Endodermal cell (in vitro differentiated cells): Measurements from ENCODE around the gene SLC12A3. TPM values are rescaled to one million over a fixed set of nuclear protein-coding genes. Genes with fewer than 3 reads are reported as not detected.
"Not testable (repeated sequence)": the region's sequence is repeated elsewhere in the genome, so short reads cannot be mapped to it uniquely, and the experiment has no call there.

Source experiments
- DNase-seq: peaks from one replicate; pipeline ENCODE4 v3.0.0-alpha.2; 2017
- H3K27ac ChIP-seq: 2 replicates; pipeline ENCODE4 v1.5.1; 2013; ENCODE audit warnings: mild to moderate bottlenecking, low read depth, low read length, moderate library complexity
- H3K27me3 ChIP-seq: 2 replicates; pipeline ENCODE4 v1.6.1; 2013; ENCODE audit warnings: mild to moderate bottlenecking, low read length, moderate library complexity; ENCODE audit not compliant: insufficient read depth, control insufficient read depth, poor library complexity, severe bottlenecking
- H3K36me3 ChIP-seq: 2 replicates; pipeline ENCODE4 v1.7.0; 2013; ENCODE audit warnings: mild to moderate bottlenecking, low read length, moderate library complexity; ENCODE audit not compliant: control insufficient read depth, insufficient read depth
- H3K4me1 ChIP-seq: one replicate; pipeline ENCODE4 v1.7.0; 2013; ENCODE audit warnings: low read length; ENCODE audit not compliant: control insufficient read depth, insufficient read depth
- H3K4me3 ChIP-seq: 2 replicates; pipeline ENCODE4 v1.5.1; 2013; ENCODE audit warnings: mild to moderate bottlenecking, low read length, moderate library complexity
- H3K9ac ChIP-seq: 2 replicates; pipeline ENCODE4 v1.6.1; 2013; ENCODE audit warnings: mild to moderate bottlenecking, low read length, moderate library complexity; ENCODE audit not compliant: poor library complexity, severe bottlenecking; ENCODE audit errors: extremely low read depth
- H3K9me3 ChIP-seq: 2 replicates; pipeline ENCODE4 v1.6.1; 2013; ENCODE audit warnings: mild to moderate bottlenecking, low read length, moderate library complexity; ENCODE audit not compliant: control insufficient read depth
- H3K27ac Mint-ChIP-seq: 2 replicates; pipeline ENCODE4 v1.8.0; 2020; ENCODE audit warnings: mixed read lengths
- H3K27me3 Mint-ChIP-seq: 2 replicates; pipeline ENCODE4 v1.8.0; 2021; ENCODE audit warnings: mild to moderate bottlenecking, mixed read lengths; ENCODE audit not compliant: insufficient read depth
- H3K36me3 Mint-ChIP-seq: 2 replicates; pipeline ENCODE4 v1.8.0; 2020; ENCODE audit warnings: low read depth, mixed read lengths
- H3K4me1 Mint-ChIP-seq: 2 replicates; pipeline ENCODE4 v1.8.0; 2020; ENCODE audit warnings: mixed read lengths
- H3K4me3 Mint-ChIP-seq: 2 replicates; pipeline ENCODE4 v1.8.0; 2020; ENCODE audit warnings: mild to moderate bottlenecking, moderate library complexity, mixed read lengths
- H3K9me3 Mint-ChIP-seq: 2 replicates; pipeline ENCODE4 v1.8.0; 2020; ENCODE audit warnings: mild to moderate bottlenecking, mixed read lengths
- CTCF ChIP-seq: fragments of 200-600 bp; sonication (generic); conservative IDR thresholded peaks from 2 replicates; pipeline ENCODE4 v1.5.0; 2021; ENCODE audit warnings: antibody characterized with exemption, mild to moderate bottlenecking
- WGBS, 2 experiments: methylation state at CpG; one replicate each; pipeline versions ENCODE4 v1.1.5 to v1.1.7; 2013; ENCODE audit warnings: missing lambda C conversion rate in 2 of 2, mixed read lengths in 1 of 2; ENCODE audit not compliant: insufficient coverage in 1 of 2, insufficient read length in 1 of 2; 5-methylcytosine and 5-hydroxymethylcytosine counted together
- total RNA-seq, 2 donors: library from RNA; stranded (reverse); fragmentation: NEBNext Ultra II Directional in 1 of 2; extraction: Animal tissue kit (Norgen Biotek cat#: 25700) in 1 of 2; gene quantifications; 2 replicates in 1 of 2; 3 replicates in 1 of 2; pipeline ENCODE4 v1.2.1, GENCODE V29; 2021

SLC12A3 gene
- total RNA-seq, 2 donors from 2014 or later, result not detected

- no peaks in the 10 kb centered on the region for H3K36me3 Mint-ChIP-seq
- no peak for DNase-seq
- peaks cover 2% of the 10 kb centered on the region for H3K27me3 Mint-ChIP-seq
- H3K4me3 Mint-ChIP-seq, result no peak overlapping the region
- WGBS, 2 experiments, result 91 to 100% methylated on average over 1 to 2 of the region's 2 CpGs
- no peaks in the 10 kb centered on the region for H3K4me1 ChIP-seq
- no peak for TF ChIP-seq CTCF
- H3K4me3 ChIP-seq, result no peak overlapping the region
- no peak overlapping the region for H3K27ac Mint-ChIP-seq
- no peaks in the 10 kb centered on the region for H3K27me3 ChIP-seq
- H3K9me3 ChIP-seq, result no peaks in the 10 kb centered on the region
- H3K4me1 Mint-ChIP-seq, result no peaks in the 10 kb centered on the region
- H3K27ac ChIP-seq, result no peak overlapping the region
- peaks cover 15% of the 10 kb centered on the region for H3K9me3 Mint-ChIP-seq
- H3K36me3 ChIP-seq, result no peaks in the 10 kb centered on the region
- no peak overlapping the region for H3K9ac ChIP-seq
Observed at GRCh38 chr16:56883586-56883985, 18.6 kb downstream of the SLC12A3 start.

GRCh38 chr16:56884026-56884582, 19.1 kb downstream of the SLC12A3 start:
- Mint-ChIP-seq H3K27me3 (peaks cover 2% of the 10 kb centered on the region), H3K4me3 (no peak overlapping the region), H3K36me3 (no peaks in the 10 kb centered on the region), H3K4me1 (no peaks in the 10 kb centered on the region), H3K27ac (no peak overlapping the region), H3K9me3 (peaks cover 15% of the 10 kb centered on the region)
- H3K27ac ChIP-seq, result no peak overlapping the region
- H3K27me3 ChIP-seq, result no peaks in the 10 kb centered on the region
- no peaks in the 10 kb centered on the region for H3K9me3 ChIP-seq
- WGBS, 2 experiments, result 91 to 92% methylated on average over 9 to 14 of the region's 14 CpGs
- H3K4me3 ChIP-seq, result no peak overlapping the region
- H3K36me3 ChIP-seq, result no peaks in the 10 kb centered on the region
- TF ChIP-seq CTCF, result no peak
- peak; percentile 35 for DNase-seq
- H3K9ac ChIP-seq, result no peak overlapping the region
- H3K4me1 ChIP-seq, result no peaks in the 10 kb centered on the region

GRCh38 chr16:56884929-56885328, 19.9 kb downstream of the SLC12A3 start:
- WGBS, 2 experiments, result 92 to 94% methylated on average over 9 to 13 of the region's 13 CpGs
- not testable (repeated sequence) for H3K27ac Mint-ChIP-seq

More at GRCh38 chr16:56884929-56885328, 19.9 kb downstream of the SLC12A3 start:
- DNase-seq, H3K4me3 ChIP-seq, H3K27me3 ChIP-seq, H3K9ac ChIP-seq, H3K36me3 Mint-ChIP-seq, H3K27ac ChIP-seq, H3K36me3 ChIP-seq, H3K4me1 ChIP-seq, H3K4me1 Mint-ChIP-seq, H3K9me3 ChIP-seq, H3K4me3 Mint-ChIP-seq, H3K27me3 Mint-ChIP-seq: not testable (repeated sequence)
- peaks cover 15% of the 10 kb centered on the region for H3K9me3 Mint-ChIP-seq
